ENCODE results near the gene UBAP2L. TPM values are rescaled to one million over a fixed set of nuclear protein-coding genes. Genes with fewer than 3 reads are reported as not detected.
A peak's percentile ranks its signal among the peaks of the same experiment; 100 is the strongest.

The UBAP2L gene
- total RNA-seq: 77.4 TPM

GRCh38 chr1:154220071-154220969 is at the start of gene UBAP2L:
Gene UBAP2L, plus strand, starts transcription at chr1:154220955. Its CDS starts 4,169 bp downstream, at chr1:154225124.
- peak; percentile 99 for DNase-seq

- no peak for DNase-seq
These were observed 49.6 kb upstream of the UBAP2L start for GRCh38 chr1:154171223-154171583.

DNA sequence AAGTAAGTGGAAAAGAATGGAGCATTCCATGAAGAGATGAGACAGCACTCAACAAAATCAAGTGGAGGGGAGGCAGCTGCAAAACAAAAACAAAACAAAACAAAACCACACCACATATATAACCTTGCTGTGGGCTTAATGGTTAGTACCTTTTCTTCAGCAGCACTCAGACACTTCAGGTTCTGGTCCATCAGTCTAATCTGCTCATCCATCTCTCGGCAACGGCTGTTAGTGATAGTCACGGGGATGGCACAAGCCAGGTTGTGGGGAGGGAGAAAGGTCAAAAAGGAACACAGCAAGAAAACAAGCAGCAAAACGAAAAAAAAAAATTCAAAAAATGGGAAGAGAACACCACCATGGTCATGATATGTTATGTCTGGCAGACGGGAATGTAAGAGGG is 48.9 kb upstream of the UBAP2L start:
- DNase-seq: no peak

- no peak for DNase-seq
These were observed 46.1 kb upstream of the UBAP2L start for GRCh38 chr1:154174654-154175053.

DNA sequence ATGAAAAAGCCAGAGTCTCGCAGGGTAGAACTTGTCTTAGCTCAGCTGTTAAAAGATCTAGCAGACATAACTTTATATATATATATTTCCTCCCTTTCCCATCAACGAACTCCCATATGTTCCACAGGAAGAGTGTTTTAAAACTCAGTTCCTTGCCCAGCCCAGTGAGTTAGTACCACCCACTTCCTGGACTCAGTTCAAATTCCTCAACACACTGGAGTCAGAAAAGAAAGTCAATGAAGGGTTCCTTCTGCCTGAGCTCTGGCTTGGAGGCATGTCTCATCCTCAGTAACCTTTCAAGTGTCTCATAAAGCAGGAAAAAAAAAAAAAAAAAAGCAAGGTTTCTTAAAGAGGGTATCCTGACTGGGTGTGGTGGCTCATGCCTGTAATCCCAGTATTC is 44.4 kb upstream of the UBAP2L start:
- DNase-seq: peak; percentile 38

GRCh38 chr1:154178013-154178412 is 42.7 kb upstream of the UBAP2L start:
- no peak for DNase-seq

DNA sequence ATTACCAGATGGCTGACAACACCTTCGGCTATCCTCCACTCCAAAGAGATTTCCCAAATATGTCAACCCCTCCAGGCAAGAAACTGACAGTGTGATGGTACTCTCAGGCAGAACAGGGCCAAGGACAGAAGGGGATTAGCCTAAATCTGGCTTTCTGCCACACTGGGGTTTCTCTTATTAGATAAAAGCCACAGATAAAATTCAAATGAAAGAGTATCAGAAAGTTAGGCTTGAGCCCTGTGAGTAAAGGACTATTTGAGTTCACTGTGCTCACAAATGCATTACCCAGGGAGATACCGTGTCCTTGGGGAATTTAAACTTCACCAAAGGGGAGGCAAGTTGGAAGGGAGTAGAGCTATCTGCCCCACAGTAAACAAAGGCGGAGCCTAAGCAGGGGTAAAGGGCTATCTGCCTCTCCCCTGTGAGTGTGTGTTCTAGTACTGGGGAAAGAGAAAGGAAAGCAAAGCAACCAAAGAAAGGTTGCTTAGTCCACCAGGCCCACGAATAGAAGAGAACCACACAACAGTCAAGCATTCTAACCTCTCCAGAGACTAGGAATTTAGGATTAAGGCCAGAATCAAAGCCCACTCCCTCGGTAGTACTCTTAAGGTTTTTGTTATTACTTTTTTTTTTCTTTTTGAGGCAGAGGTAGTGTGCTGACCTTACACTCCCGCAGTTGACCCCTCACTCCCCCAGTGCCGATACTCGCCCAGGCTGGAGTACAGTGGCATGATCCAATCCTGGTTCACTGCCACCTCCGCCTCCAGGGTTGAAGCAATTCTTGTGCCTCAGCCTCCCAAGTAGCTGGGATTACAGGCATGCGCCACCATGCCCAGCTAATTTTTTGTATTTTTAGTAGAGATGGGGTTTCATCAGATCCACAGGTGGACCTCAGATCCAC is 41.6 kb upstream of the UBAP2L start:
- DNase-seq: no peak

DNA sequence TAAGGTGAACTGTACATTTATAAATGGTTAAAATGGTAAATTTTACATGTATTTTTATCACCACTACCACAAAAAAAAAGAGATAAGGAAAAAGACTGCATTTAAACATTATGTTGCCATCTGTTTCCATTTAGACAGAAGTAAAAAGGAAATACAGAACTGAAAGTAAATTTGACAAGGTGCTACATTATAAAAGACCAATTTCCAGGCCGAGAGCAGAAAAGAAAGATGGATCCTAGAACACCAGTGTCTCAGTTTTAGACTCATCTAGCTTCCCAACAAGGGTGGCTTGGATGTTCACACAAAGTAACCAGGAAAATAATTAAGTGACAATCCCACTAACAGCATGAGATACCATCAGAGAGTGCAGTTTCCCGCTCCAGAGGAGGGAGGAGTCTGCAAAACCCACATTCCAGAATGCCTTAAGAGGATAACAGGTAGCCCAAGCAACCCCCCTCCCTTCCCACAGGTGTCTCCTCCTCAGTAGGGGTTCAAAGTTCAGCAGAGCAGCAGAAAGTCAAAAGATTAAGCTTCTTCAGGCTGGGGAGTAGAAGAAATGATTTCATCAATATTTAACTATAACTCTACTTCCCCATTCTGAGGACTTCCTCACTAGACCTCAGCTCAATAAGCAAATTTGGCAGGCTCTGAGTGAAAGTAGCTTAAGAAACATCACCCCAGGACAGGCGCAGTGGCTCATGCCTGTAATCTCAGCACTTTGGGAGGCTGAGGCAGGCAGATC is 40.6 kb upstream of the UBAP2L start:
- no peak for DNase-seq

DNA sequence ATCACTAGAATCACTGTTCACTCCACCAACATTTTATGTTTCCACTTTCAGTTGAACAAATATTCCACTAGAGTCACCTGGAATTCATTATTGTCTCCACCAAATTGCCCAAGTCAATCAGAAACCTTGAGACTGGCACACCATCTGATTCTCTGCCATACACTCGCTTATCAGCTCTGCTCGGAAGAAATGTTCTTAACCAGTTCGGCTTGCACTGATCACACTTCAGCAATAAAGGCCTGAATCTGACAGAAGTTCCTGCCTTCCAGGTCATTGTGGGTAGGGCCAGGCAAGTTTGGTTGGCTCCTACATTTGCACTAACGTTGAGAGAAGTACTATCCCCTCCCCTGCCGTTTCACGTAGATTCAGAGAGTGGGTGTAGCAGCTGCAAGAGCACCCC is 38.8 kb upstream of the UBAP2L start:
- peak; percentile 69 for DNase-seq

DNA sequence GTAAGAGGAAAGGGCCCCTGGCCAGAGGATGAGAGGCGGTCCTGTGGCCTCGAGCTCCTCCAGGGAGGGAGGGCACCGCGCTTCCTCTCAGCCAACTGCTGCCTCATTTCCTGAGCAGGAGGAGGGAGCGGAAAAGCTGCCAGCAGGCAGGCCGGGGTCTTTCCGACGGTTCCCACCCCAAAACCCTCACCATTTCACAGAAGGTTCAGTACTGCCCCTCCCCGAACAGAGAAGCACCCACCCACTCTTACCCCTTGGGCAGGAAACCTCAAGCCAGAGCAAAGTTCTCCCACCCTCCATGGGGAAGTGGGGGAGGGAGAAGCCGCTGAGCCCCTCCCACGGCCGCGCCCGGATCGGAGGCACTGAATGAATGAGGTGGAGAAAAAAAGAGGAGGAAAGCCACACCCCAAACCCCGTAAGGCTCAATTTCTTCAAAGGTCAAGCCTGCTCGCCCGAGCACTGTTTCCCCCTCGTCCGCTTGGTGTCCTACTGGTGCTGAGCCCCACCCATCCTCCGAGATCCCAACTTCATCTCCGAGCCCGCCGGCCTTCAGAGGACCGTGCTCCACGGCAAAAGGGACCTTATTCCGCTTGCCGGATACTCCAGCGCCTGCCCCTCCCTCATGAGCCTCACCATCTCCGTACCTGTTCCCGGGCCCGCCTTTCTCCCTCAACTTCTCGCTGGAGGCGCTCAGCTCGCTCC is 38.3 kb upstream of the UBAP2L start:
- DNase-seq: peak; percentile 69

DNA sequence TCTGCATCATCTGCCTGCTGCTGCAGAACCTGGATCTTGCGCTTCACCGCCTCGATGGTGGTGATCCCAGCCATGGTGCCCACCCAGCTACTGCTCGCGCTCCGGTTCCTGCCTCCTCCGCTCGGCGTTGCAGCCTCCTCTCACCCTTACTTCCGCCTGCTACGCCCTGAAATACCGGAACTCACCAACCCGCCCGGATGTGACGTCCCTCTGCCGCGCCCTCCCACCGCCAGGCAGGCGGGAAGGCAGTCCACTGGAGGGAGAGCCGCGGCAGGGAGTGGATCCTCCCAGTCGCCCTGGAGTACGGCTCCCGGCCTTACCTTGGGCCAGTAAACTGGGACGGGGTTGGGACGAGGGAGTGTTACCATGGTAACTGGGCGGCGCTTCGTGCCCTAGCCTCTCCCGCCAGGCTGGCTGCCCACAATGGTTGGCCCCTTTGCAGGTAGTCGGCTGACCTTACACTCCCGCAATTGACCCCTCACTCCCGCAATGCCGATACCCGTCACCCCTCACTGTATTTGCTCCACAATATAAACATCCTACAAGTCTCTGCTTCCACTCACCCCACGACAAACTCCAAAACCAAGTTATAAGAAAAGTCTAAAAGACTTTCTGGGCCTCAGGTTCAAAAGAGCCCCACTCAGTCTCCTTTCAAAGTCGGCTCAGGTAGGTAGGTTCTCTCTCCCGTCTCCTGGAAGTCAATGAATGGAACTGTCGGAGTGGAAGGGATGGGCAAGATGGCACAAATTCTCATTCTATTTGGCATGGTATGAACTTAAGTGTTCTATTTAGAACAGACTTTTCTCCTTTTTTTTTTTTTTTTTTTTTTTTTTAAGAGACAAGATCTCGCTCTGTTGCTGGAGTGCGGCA is 37.5 kb upstream of the UBAP2L start:
- peak; percentile 84 for DNase-seq

DNA sequence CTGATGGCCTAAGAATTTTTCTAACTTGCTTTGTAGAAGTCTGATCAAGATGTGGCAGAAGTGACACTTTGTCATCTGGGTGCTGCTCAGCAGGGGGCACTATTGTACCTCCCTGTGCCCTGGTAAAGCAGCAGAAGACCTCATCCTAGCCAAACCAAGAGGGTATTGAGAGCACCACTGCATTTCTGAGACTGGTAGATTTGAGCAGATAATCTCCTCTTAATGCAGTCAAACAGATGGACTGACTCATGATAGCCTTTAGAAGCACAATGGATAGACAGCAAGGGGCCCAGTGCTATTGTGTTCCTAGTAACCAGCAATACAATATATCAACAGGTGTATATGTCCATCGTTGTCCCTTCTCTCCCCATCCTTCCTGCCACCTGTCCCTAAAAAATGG is 34.6 kb upstream of the UBAP2L start:
- DNase-seq: no peak

- DNase-seq: no peak
These were observed 33.8 kb upstream of the UBAP2L start for GRCh38 chr1:154186852-154187501.

GRCh38 chr1:154190550-154190949 is 30.2 kb upstream of the UBAP2L start:
- no peak for DNase-seq

- DNase-seq: no peak
These were observed 28.7 kb upstream of the UBAP2L start, which contains the start of gene TPM3 for GRCh38 chr1:154191990-154192461. Gene TPM3, minus strand, starts transcription at chr1:154192100. Its CDS starts 82 bp downstream, at chr1:154192018.

DNA sequence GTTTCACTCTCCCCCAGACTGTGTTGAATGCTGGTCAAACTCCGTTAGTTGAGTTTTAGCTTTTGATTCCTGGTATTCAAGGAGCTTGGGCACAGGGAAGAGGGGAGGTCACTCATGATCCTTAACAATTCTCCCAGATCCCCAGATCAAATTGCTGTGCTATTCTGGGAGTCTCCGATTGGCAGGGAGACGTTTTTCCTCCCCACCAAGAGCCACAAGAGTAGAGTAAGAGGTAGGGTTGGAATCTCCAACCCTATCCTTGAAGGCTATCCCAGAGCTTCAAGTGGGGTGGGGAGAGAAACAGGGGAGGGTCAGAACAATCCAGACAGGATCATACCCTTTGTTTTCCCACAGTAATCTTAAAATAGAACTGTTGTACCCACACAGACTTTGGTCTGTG is 28.3 kb upstream of the UBAP2L start:
- DNase-seq: no peak

GRCh38 chr1:154193821-154194220 is 26.9 kb upstream of the UBAP2L start:
- no peak for DNase-seq

GRCh38 chr1:154198756-154199562 is 21.8 kb upstream of the UBAP2L start:
- peak; percentile 64 for DNase-seq

DNA sequence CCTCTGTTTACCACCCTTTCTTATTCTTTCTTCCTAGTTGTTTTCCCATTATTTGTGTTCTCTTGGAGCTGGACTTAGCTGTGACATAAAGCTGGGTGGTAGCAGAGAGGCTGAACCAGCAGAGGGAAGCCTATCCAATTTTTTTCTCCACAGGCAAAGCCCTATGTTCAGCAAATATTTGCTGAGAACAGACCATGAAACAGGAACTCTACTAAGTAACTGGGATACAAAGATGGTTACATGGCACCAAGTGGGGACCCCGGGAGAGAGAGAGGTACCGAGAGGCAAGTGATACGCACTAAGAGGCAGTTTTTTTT is 21.2 kb upstream of the UBAP2L start:
- DNase-seq: no peak

All from skin of body (tissue), 2 donors.